Mesothelial cell of epicardium (in vitro differentiated cells): Measurements from ENCODE around the gene BZW2. TPM values are rescaled to one million over a fixed set of nuclear protein-coding genes. Genes with fewer than 3 reads are reported as not detected.

Experiments used
- DNase-seq, 2 experiments: peaks; one replicate each; pipeline ENCODE4 v3.0.0; 2021; ENCODE audit warnings: low spot score in 2 of 2; ENCODE audit not compliant: unreplicated experiment in 2 of 2
- H3K27ac Mint-ChIP-seq: 2 replicates; pipeline ENCODE4 v1.8.0; 2021; ENCODE audit warnings: mixed read lengths
- H3K27me3 Mint-ChIP-seq: 2 replicates; pipeline ENCODE4 v1.8.0; 2021; ENCODE audit warnings: low read depth, mixed read lengths
- H3K36me3 Mint-ChIP-seq: 2 replicates; pipeline ENCODE4 v1.8.0; 2021; ENCODE audit warnings: mixed read lengths
- H3K4me1 Mint-ChIP-seq: 2 replicates; pipeline ENCODE4 v1.8.0; 2021; ENCODE audit warnings: mixed read lengths
- H3K4me3 Mint-ChIP-seq: 2 replicates; pipeline ENCODE4 v1.8.0; 2021; ENCODE audit warnings: mild to moderate bottlenecking, moderate library complexity, mixed read lengths
- H3K9me3 Mint-ChIP-seq: 2 replicates; pipeline ENCODE4 v1.8.0; 2021; ENCODE audit warnings: mixed read lengths
- CTCF ChIP-seq: fragments of 200-600 bp; sonication (generic); IDR thresholded peaks from one replicate; pipeline ENCODE4 v1.5.0; 2021; ENCODE audit warnings: antibody characterized with exemption; ENCODE audit not compliant: unreplicated experiment
- total RNA-seq: library from RNA; stranded (reverse); gene quantifications from 3 replicates; pipeline ENCODE4 v1.2.1, GENCODE V29; 2021

Gene BZW2
- total RNA-seq, 1 donor from 2014 or later, result 73.9 TPM

GRCh38 chr7:16619979-16620408, 26.0 kb upstream of the BZW2 start:
- peaks cover 20% of the 10 kb centered on the region for H3K9me3 Mint-ChIP-seq
- DNase-seq, result no peak
- no peak for TF ChIP-seq CTCF
- peaks cover 51% of the 10 kb centered on the region for H3K36me3 Mint-ChIP-seq
- H3K4me3 Mint-ChIP-seq, result no peak overlapping the region
- no peak overlapping the region for H3K27ac Mint-ChIP-seq
- no peaks in the 10 kb centered on the region for H3K27me3 Mint-ChIP-seq
- H3K4me1 Mint-ChIP-seq, result no peaks in the 10 kb centered on the region

- H3K27me3 Mint-ChIP-seq, result no peaks in the 10 kb centered on the region
- DNase-seq, result no peak
- no peak for TF ChIP-seq CTCF
- no peaks in the 10 kb centered on the region for H3K9me3 Mint-ChIP-seq
- no peaks in the 10 kb centered on the region for H3K4me1 Mint-ChIP-seq
- no peak overlapping the region for H3K27ac Mint-ChIP-seq
- H3K4me3 Mint-ChIP-seq, result no peak overlapping the region
- peaks cover 19% of the 10 kb centered on the region for H3K36me3 Mint-ChIP-seq
Measured at GRCh38 chr7:16626388-16626787, 19.6 kb upstream of the BZW2 start.

GRCh38 chr7:16627236-16627635, 18.7 kb upstream of the BZW2 start:
- no peak for DNase-seq
- Mint-ChIP-seq H3K4me3 (no peak overlapping the region), H3K27ac (no peak overlapping the region)

GRCh38 chr7:16630654-16631053, 15.3 kb upstream of the BZW2 start:
- H3K27ac Mint-ChIP-seq, result no peak overlapping the region
- H3K27me3 Mint-ChIP-seq, result no peaks in the 10 kb centered on the region
- DNase-seq, result no peak
- H3K9me3 Mint-ChIP-seq, result no peaks in the 10 kb centered on the region
- no peaks in the 10 kb centered on the region for H3K4me1 Mint-ChIP-seq
- H3K4me3 Mint-ChIP-seq, result no peak overlapping the region
- TF ChIP-seq CTCF, result no peak
- H3K36me3 Mint-ChIP-seq, result peaks cover 23% of the 10 kb centered on the region

More at GRCh38 chr7:16627236-16627635, 18.7 kb upstream of the BZW2 start:
- Mint-ChIP-seq H3K4me1 (no peaks in the 10 kb centered on the region), H3K27me3 (no peaks in the 10 kb centered on the region), H3K36me3 (peaks cover 19% of the 10 kb centered on the region), H3K9me3 (no peaks in the 10 kb centered on the region)
- TF ChIP-seq CTCF, result no peak

GRCh38 chr7:16634271-16634738, 11.7 kb upstream of the BZW2 start:
- Mint-ChIP-seq H3K4me3 (no peak overlapping the region), H3K27ac (no peak overlapping the region), H3K36me3 (peaks cover 24% of the 10 kb centered on the region), H3K9me3 (no peaks in the 10 kb centered on the region), H3K27me3 (no peaks in the 10 kb centered on the region), H3K4me1 (peaks cover 17% of the 10 kb centered on the region)
- DNase-seq, result no peak
- no peak for TF ChIP-seq CTCF
